H1 (cell line): Measurements from ENCODE around the gene CSGALNACT2. TPM values are rescaled to one million over a fixed set of nuclear protein-coding genes. Genes with fewer than 3 reads are reported as not detected.

Experiments
- CTCF ChIA-PET: fragments of 300-600 bp; sonication (Branson Sonifier 250); formaldehyde crosslinking; loops from one replicate; lab custom pipeline; 2021; ENCODE audit not compliant: partially characterized antibody; lab: Charles Lee
- POLR2A ChIA-PET: fragments of 300-600 bp; sonication (Branson Sonifier 250); formaldehyde crosslinking; loops from one replicate; lab custom pipeline; 2021; ENCODE audit warnings: inconsistent platforms; ENCODE audit not compliant: partially characterized antibody; lab: Charles Lee
- DNase-seq, 2 experiments: peaks; one replicate each; pipeline versions ENCODE4 v3.0.0 to v3.0.0-alpha.2; 2010 to 2022; ENCODE audit warnings: low spot score in 2 of 2, low read depth in 1 of 2, mixed read lengths in 1 of 2
- FAIRE-seq: peaks from 2 replicates; lab custom pipeline; 2011; peaks lifted over from hg19 to GRCh38; lab: Jason Lieb, UNC
- H2AFZ ChIP-seq: 2 replicates; pipeline ENCODE4 v1.8.1; 2012; ENCODE audit warnings: low read length, inconsistent platforms
- H2AK5ac ChIP-seq: 2 replicates; pipeline ENCODE4 v1.6.1; 2013; ENCODE audit warnings: low read depth, low read length
- H2BK120ac ChIP-seq: replicated peaks from 2 replicates; pipeline ENCODE3; 2013; ENCODE audit warnings: low read depth, low read length, inconsistent platforms
- H2BK12ac ChIP-seq: 2 replicates; pipeline ENCODE4 v1.6.1; 2013; ENCODE audit warnings: low read depth, low read length
- H2BK15ac ChIP-seq: 2 replicates; pipeline ENCODE4 v1.6.1; 2013; ENCODE audit warnings: low read length
- H2BK20ac ChIP-seq: 2 replicates; pipeline ENCODE4 v1.6.1; 2013; ENCODE audit warnings: low read length
- H2BK5ac ChIP-seq: 2 replicates; pipeline ENCODE4 v1.6.1; 2013; ENCODE audit warnings: low read depth, low read length
- H3K14ac ChIP-seq: 2 replicates; pipeline ENCODE4 v1.6.1; 2013; ENCODE audit warnings: inconsistent platforms; ENCODE audit not compliant: insufficient read length
- H3K18ac ChIP-seq: 2 replicates; pipeline ENCODE4 v1.6.1; 2013; ENCODE audit warnings: low read length; ENCODE audit errors: extremely low read depth
- H3K23ac ChIP-seq: 2 replicates; pipeline ENCODE4 v1.6.1; 2013; ENCODE audit warnings: inconsistent platforms; ENCODE audit not compliant: insufficient read length
- H3K23me2 ChIP-seq: 2 replicates; pipeline ENCODE4 v1.6.1; 2013; ENCODE audit warnings: low read depth, low read length
- H3K27ac ChIP-seq: 2 replicates; pipeline ENCODE4 v1.6.1; 2011; ENCODE audit warnings: low read depth, low read length, inconsistent platforms
- H3K27me3 ChIP-seq, 4 experiments: replicated peaks in 1 of 4; 1 replicate in 1 of 4; 2 replicates in 3 of 4; pipeline versions ENCODE4 v1.6.1 to v1.8.1; 2011 to 2013; ENCODE audit warnings: low read length in 3 of 4, mild to moderate bottlenecking in 3 of 4, inconsistent platforms in 2 of 4, mixed read lengths in 2 of 4, moderate library complexity in 1 of 4; ENCODE audit not compliant: control insufficient read depth in 3 of 4, insufficient read depth in 3 of 4; ENCODE audit errors: extremely low read depth in 1 of 4
- H3K36me3 ChIP-seq, 4 experiments: 2 replicates each; pipeline versions ENCODE4 v1.6.1 to v1.8.1; 2011 to 2013; ENCODE audit warnings: mild to moderate bottlenecking in 4 of 4, low read length in 3 of 4, moderate library complexity in 2 of 4, control low read depth in 1 of 4, inconsistent platforms in 1 of 4; ENCODE audit not compliant: insufficient read depth in 4 of 4, control insufficient read depth in 2 of 4
- H3K4ac ChIP-seq: replicated peaks from 2 replicates; pipeline ENCODE3; 2013; ENCODE audit warnings: low read length, low read depth, mixed read lengths, inconsistent platforms; ENCODE audit not compliant: insufficient read length
- H3K4me1 ChIP-seq, 4 experiments: replicated peaks in 1 of 4; 1 replicate in 1 of 4; 2 replicates in 3 of 4; pipeline versions ENCODE4 v1.6.1 to v1.8.1; 2011 to 2013; ENCODE audit warnings: low read length in 3 of 4, inconsistent platforms in 2 of 4, mixed read lengths in 1 of 4; ENCODE audit not compliant: insufficient read depth in 4 of 4, control insufficient read depth in 3 of 4
- H3K4me2 ChIP-seq, 2 experiments: 2 replicates each; pipeline versions ENCODE4 v1.6.1 to v1.8.1; 2011 to 2013; ENCODE audit warnings: low read depth in 2 of 2, low read length in 2 of 2, control low read depth in 1 of 2, inconsistent platforms in 1 of 2, mild to moderate bottlenecking in 1 of 2; ENCODE audit not compliant: insufficient read depth in 1 of 2
- H3K4me3 ChIP-seq, 4 experiments: fragments of 200-600, 300-600 bp in 1 of 4; sonication (generic), shearing (Covaris generic), sonication (Bioruptor Twin) in 1 of 4; 2 replicates each; pipeline versions ENCODE4 v1.5.1 to v1.8.1; 2011 to 2016; ENCODE audit warnings: low read length in 4 of 4, low read depth in 3 of 4, control low read depth in 2 of 4, inconsistent platforms in 2 of 4, mild to moderate bottlenecking in 2 of 4, mixed read lengths in 1 of 4, moderate library complexity in 1 of 4; ENCODE audit not compliant: insufficient read depth in 2 of 4; ENCODE audit errors: extremely low read depth in 1 of 4
- H3K56ac ChIP-seq: replicated peaks from 2 replicates; pipeline ENCODE3; 2013; ENCODE audit warnings: low read depth, mild to moderate bottlenecking, mixed read lengths, low read length, inconsistent platforms; ENCODE audit not compliant: insufficient read length
- H3K79me1 ChIP-seq: 2 replicates; pipeline ENCODE4 v1.6.1; 2013; ENCODE audit warnings: low read depth, low read length, control low read depth
- H3K79me2 ChIP-seq, 2 experiments: 2 replicates each; pipeline versions ENCODE4 v1.6.1 to v1.8.1; 2012 to 2013; ENCODE audit warnings: low read length in 2 of 2, mild to moderate bottlenecking in 2 of 2, inconsistent platforms in 1 of 2; ENCODE audit not compliant: insufficient read depth in 2 of 2, control insufficient read depth in 1 of 2
- H3K9ac ChIP-seq, 4 experiments: replicated peaks in 1 of 4; 1 replicate in 1 of 4; 2 replicates in 3 of 4; pipeline versions ENCODE4 v1.6.1 to v1.8.1; 2011 to 2013; ENCODE audit warnings: low read depth in 3 of 4, low read length in 3 of 4, control low read depth in 2 of 4, mild to moderate bottlenecking in 2 of 4, moderate library complexity in 2 of 4, inconsistent platforms in 1 of 4; ENCODE audit errors: extremely low read depth in 1 of 4
- H3K9me3 ChIP-seq, 2 experiments: 2 replicates each; pipeline versions ENCODE4 v1.6.1 to v1.8.1; 2012 to 2013; ENCODE audit warnings: mild to moderate bottlenecking in 2 of 2, moderate library complexity in 2 of 2, control low read depth in 1 of 2, inconsistent platforms in 1 of 2, low read depth in 1 of 2, low read length in 1 of 2, mixed read lengths in 1 of 2; ENCODE audit not compliant: insufficient read depth in 2 of 2
- H4K20me1 ChIP-seq, 2 experiments: replicated peaks in 1 of 2; 2 replicates each; pipeline versions ENCODE3 to v1.8.1; 2011 to 2013; ENCODE audit warnings: inconsistent platforms in 2 of 2, low read length in 2 of 2, mild to moderate bottlenecking in 1 of 2; ENCODE audit not compliant: insufficient read depth in 2 of 2, control insufficient read depth in 1 of 2
- H4K5ac ChIP-seq: 2 replicates; pipeline ENCODE4 v1.6.1; 2013; ENCODE audit warnings: low read length, low read depth, mixed read lengths, inconsistent platforms; ENCODE audit not compliant: insufficient read length
- H4K8ac ChIP-seq: 2 replicates; pipeline ENCODE4 v1.8.0; 2013; ENCODE audit warnings: mild to moderate bottlenecking, moderate library complexity, low read length, inconsistent platforms; ENCODE audit not compliant: insufficient read depth; ENCODE audit errors: extremely low read depth
- H4K91ac ChIP-seq: replicated peaks from 2 replicates; pipeline ENCODE3; 2013; ENCODE audit warnings: low read length, mixed read lengths, inconsistent platforms; ENCODE audit not compliant: insufficient read length
- ASH2L ChIP-seq: fragments of 200-600, 300-600 bp; sonication (generic); IDR thresholded peaks from one replicate; pipeline ENCODE4 v1.7.1; 2017; ENCODE audit warnings: low read length
- CBX5 ChIP-seq: fragments of 300-800, 300-1000 bp; sonication (generic); IDR thresholded peaks from 2 replicates; pipeline ENCODE4 v1.7.1; 2016; ENCODE audit warnings: antibody characterized with exemption, low read length, low read depth
- CHD1 ChIP-seq: IDR thresholded peaks from 2 replicates; pipeline ENCODE4 v1.6.1; 2012; ENCODE audit warnings: low read depth, low read length, improper control_type of control experiment
- CTCF ChIP-seq, 3 experiments: IDR thresholded peaks; 1 replicate in 2 of 3; 2 replicates in 1 of 3; pipeline versions ENCODE4 v1.5.1 to v1.6.1; 2011; ENCODE audit warnings: low read length in 3 of 3, mild to moderate bottlenecking in 3 of 3, inconsistent platforms in 2 of 3, low read depth in 1 of 3, moderate library complexity in 1 of 3; ENCODE audit not compliant: insufficient read depth in 1 of 3; ENCODE audit errors: control extremely low read depth in 1 of 3
- FOSL1 ChIP-seq: IDR thresholded peaks from 2 replicates; pipeline ENCODE4 v1.6.1; 2011; ENCODE audit warnings: mild to moderate bottlenecking, low read depth, low read length, moderate library complexity; ENCODE audit not compliant: insufficient read depth
- JUND ChIP-seq: IDR thresholded peaks from 2 replicates; pipeline ENCODE4 v1.6.1; 2011; ENCODE audit warnings: mild to moderate bottlenecking, improper control_type of control experiment, low read length
- POLR2AphosphoS5 ChIP-seq: IDR thresholded peaks from 2 replicates; pipeline ENCODE4 v1.6.1; 2011; ENCODE audit warnings: low read depth, low read length
- RXRA ChIP-seq: IDR thresholded peaks from 2 replicates; pipeline ENCODE4 v1.6.1; 2011; ENCODE audit warnings: low read depth, mild to moderate bottlenecking, low read length, moderate library complexity; ENCODE audit not compliant: insufficient read depth
- SP4 ChIP-seq: IDR thresholded peaks from 2 replicates; pipeline ENCODE4 v1.6.1; 2012; ENCODE audit warnings: low read length, inconsistent platforms
- SRF ChIP-seq: IDR thresholded peaks from 2 replicates; pipeline ENCODE4 v1.6.1; 2011; ENCODE audit warnings: mild to moderate bottlenecking, low read depth, low read length, moderate library complexity
- SUZ12 ChIP-seq: fragments of 200-600 bp; sonication (generic); IDR thresholded peaks from 2 replicates; pipeline ENCODE4 v1.6.1; 2012; ENCODE audit warnings: mild to moderate bottlenecking, inconsistent platforms, low read length, moderate library complexity, mixed read lengths
- WGBS, 2 experiments: shearing (Covaris generic) in 1 of 2; methylation state at CpG; one replicate each; pipeline versions ENCODE4 v1.1.6 to v1.1.7; 2013 to 2015; ENCODE audit warnings: low lambda C conversion rate in 2 of 2, mixed read lengths in 2 of 2, inconsistent platforms in 1 of 2, low coverage in 1 of 2, missing lambda C conversion rate in 1 of 2; ENCODE audit not compliant: insufficient replicate concordance in 2 of 2, insufficient coverage in 1 of 2, insufficient read length in 1 of 2; ENCODE audit errors: extremely low coverage in 1 of 2, missing lambda C conversion rate in 1 of 2; 5-methylcytosine and 5-hydroxymethylcytosine counted together
- polyA plus RNA-seq, 7 experiments: library from polyadenylated mRNA; depleted of rRNA in 3 of 7; stranded (reverse) in 5 of 7; unstranded in 2 of 7; fragments of >200 nt in 5 of 7; fragments of 200-250 nt in 2 of 7; gene quantifications; 1 replicate in 5 of 7; 2 replicates in 1 of 7; 4 replicates in 1 of 7; pipeline versions ENCODE4 v1.2.1 to v1.2.3, GENCODE V29; 2011 to 2013; ENCODE audit warnings: missing spikeins in 2 of 7, mixed read lengths in 2 of 7
- total RNA-seq: library from RNA; stranded (reverse); fragmentation: NEBNext Ultra II Directional; extraction: Animal tissue kit (Norgen Biotek cat#: 25700); gene quantifications from 2 replicates; pipeline ENCODE4 v1.2.1, GENCODE V29; 2021

CSGALNACT2 gene
- total and polyA plus RNA-seq, 2 of the 8 experiments (the other 6 are each of a cell fraction or from before 2014, with no cell fraction given) = 2.6 to 5.3 TPM

DNA sequence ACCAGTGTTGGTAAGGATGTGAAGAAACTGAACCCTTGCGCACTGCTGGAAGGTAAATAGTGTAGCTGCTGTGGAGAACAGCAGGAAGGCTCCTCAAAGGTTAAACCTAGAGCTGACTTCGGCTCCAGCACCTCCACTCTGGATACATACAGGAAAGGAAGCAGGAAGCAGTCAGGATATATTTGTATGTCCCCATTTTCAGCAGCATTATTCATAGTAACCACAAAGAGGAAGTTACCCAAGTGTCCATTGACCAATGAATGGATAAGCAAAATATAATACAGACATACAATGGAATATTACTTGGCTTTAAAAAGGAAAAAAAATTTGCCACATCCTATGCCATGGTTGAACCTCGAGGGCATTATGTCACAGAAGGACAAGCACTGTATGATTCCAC lies 46.4 kb upstream of the CSGALNACT2 start:
- H3K4me2 ChIP-seq = no peak overlapping the region
- H3K9me3 ChIP-seq = no peaks in the 10 kb centered on the region
- WGBS, 2 experiments = 97% methylated on average over 3 of the region's 3 CpGs; no CpG with 5 or more reads in 1 of the 2 experiments
- H3K27ac ChIP-seq = no peak overlapping the region
- H3K23ac ChIP-seq = no peak overlapping the region
- ChIA-PET POLR2A (no interaction called here), CTCF (interaction anchor here (0.6 to 8.0 kb wide), 7 partner anchors 10 to 226 kb away, joined by 3 to 50 read pairs (median 6); partner anchors contain the start of gene RET)
- H3K4me1 ChIP-seq = peaks cover 0 to 6% (median 3%) of the 10 kb centered on the region in 4 experiments; a peak in 2 of 7 replicates
- H3K79me1 ChIP-seq = peaks cover 2% of the 10 kb centered on the region; the same call in 1 of the 2 replicates
- FAIRE-seq = no peak
- H2AK5ac ChIP-seq = no peak overlapping the region
- no peaks in the 10 kb centered on the region for H3K79me2 ChIP-seq
- no peak overlapping the region for H3K4me3 ChIP-seq
- H4K5ac ChIP-seq = no peak overlapping the region
- H3K4ac ChIP-seq = no peak overlapping the region
- no peak overlapping the region for H3K14ac ChIP-seq
- no peak for DNase-seq
- H2BK12ac ChIP-seq = no peak overlapping the region
- no peak overlapping the region for H2BK20ac ChIP-seq
- no peak overlapping the region for H3K9ac ChIP-seq
- H2BK15ac ChIP-seq = no peak overlapping the region
- no peaks in the 10 kb centered on the region for H3K36me3 ChIP-seq
- no peaks in the 10 kb centered on the region; a peak in 1 of 7 replicates for H3K27me3 ChIP-seq
- H3K23me2 ChIP-seq = peaks cover 7% of the 10 kb centered on the region; the same call in 1 of the 2 replicates
- no peak overlapping the region for H3K56ac ChIP-seq
- no peak overlapping the region for H2AFZ ChIP-seq
- no peak overlapping the region for H2BK120ac ChIP-seq
- peaks cover 0 to 8% of the 10 kb centered on the region in 2 experiments for H4K20me1 ChIP-seq
- no peak overlapping the region for H4K8ac ChIP-seq
- no peak overlapping the region for H2BK5ac ChIP-seq
- H3K18ac ChIP-seq = no peak overlapping the region
- H4K91ac ChIP-seq = no peak overlapping the region
- TF ChIP-seq SP4 = no peak
- no peak for TF ChIP-seq FOSL1
- TF ChIP-seq CHD1 = no peak
- TF ChIP-seq POLR2AphosphoS5 = no peak
- no peak for TF ChIP-seq SRF
- no peak for TF ChIP-seq CTCF (IDR thresholded peaks at IDR 0.05; ENCODE audit: control extremely low read depth in 1 of 3, insufficient read depth in 1 of 3, low read depth in 1 of 3, low read length in 3 of 3)
- no peak for TF ChIP-seq JUND
- no peak for TF ChIP-seq ASH2L
- no peak for TF ChIP-seq SUZ12
- no peak for TF ChIP-seq RXRA
- TF ChIP-seq CBX5 = no peak
